ENCODE data around the gene C5orf15. TPM values are rescaled to one million over a fixed set of nuclear protein-coding genes. Genes with fewer than 3 reads are reported as not detected.

C5orf15 gene
- total RNA-seq: 20.8 and 27.0 TPM in 2 replicates

GRCh38 chr5:133968204-133968980 lies at the start of gene C5orf15:
TSS of gene C5orf15 (minus strand) at chr5:133968625. CDS start at chr5:133968584, 41 bp downstream.
- Histone ChIP-seq H3K4me3 (ENCODE audit: low read depth, low read length) (peak within 1 kb of the TSS; percentile 78), H3K27me3 (ENCODE audit: control insufficient read depth, insufficient read depth, low read length) (no peaks in the 10 kb centered on the region), H3K36me3 (ENCODE audit: control insufficient read depth, insufficient read depth, low read length) (no peaks in the 10 kb centered on the region)
- no peak for FAIRE-seq
- TF ChIP-seq CTCF (IDR thresholded peaks at IDR 0.05; ENCODE audit: insufficient read depth, low read length, severe bottlenecking): peak; percentile 6
- peak; percentile 95 for DNase-seq (ENCODE audit: low read depth)

- H3K27me3 ChIP-seq (ENCODE audit: control insufficient read depth, insufficient read depth, low read length): no peaks in the 10 kb centered on the region
- no peak for DNase-seq (ENCODE audit: low read depth)
- no peak for FAIRE-seq
- H3K4me3 ChIP-seq (ENCODE audit: low read depth, low read length): no peak overlapping the region
- no peaks in the 10 kb centered on the region for H3K36me3 ChIP-seq (ENCODE audit: control insufficient read depth, insufficient read depth, low read length)
- no peak for TF ChIP-seq CTCF (IDR thresholded peaks at IDR 0.05; ENCODE audit: insufficient read depth, low read length, severe bottlenecking)
These were observed 39.9 kb upstream of the C5orf15 start for GRCh38 chr5:134008266-134008749.

GRCh38 chr5:134007581-134008265 lies 39.3 kb upstream of the C5orf15 start:
- no peak for TF ChIP-seq CTCF (IDR thresholded peaks at IDR 0.05; ENCODE audit: insufficient read depth, low read length, severe bottlenecking)
- no peak for FAIRE-seq
- Histone ChIP-seq H3K4me3 (ENCODE audit: low read depth, low read length) (no peak overlapping the region), H3K27me3 (ENCODE audit: control insufficient read depth, insufficient read depth, low read length) (no peaks in the 10 kb centered on the region), H3K36me3 (ENCODE audit: control insufficient read depth, insufficient read depth, low read length) (no peaks in the 10 kb centered on the region)
- no peak for DNase-seq (ENCODE audit: low read depth)

- no peak for TF ChIP-seq CTCF (IDR thresholded peaks at IDR 0.05; ENCODE audit: insufficient read depth, low read length, severe bottlenecking)
- FAIRE-seq (no peak), DNase-seq (ENCODE audit: low read depth) (no peak)
- Histone ChIP-seq H3K27me3 (ENCODE audit: control insufficient read depth, insufficient read depth, low read length) (no peaks in the 10 kb centered on the region), H3K36me3 (ENCODE audit: control insufficient read depth, insufficient read depth, low read length) (peaks cover 5% of the 10 kb centered on the region), H3K4me3 (ENCODE audit: low read depth, low read length) (peak overlapping the region; percentile 80)
These were observed 37.7 kb upstream of the C5orf15 start for GRCh38 chr5:134006115-134006514.

- DNase-seq (ENCODE audit: low read depth): no peak
- TF ChIP-seq CTCF (IDR thresholded peaks at IDR 0.05; ENCODE audit: insufficient read depth, low read length, severe bottlenecking): peak; percentile 3
- FAIRE-seq: no peak
- H3K36me3 ChIP-seq (ENCODE audit: control insufficient read depth, insufficient read depth, low read length): peaks cover 9% of the 10 kb centered on the region
- no peaks in the 10 kb centered on the region for H3K27me3 ChIP-seq (ENCODE audit: control insufficient read depth, insufficient read depth, low read length)
- H3K4me3 ChIP-seq (ENCODE audit: low read depth, low read length): peak overlapping the region; percentile 80
These were observed 37.1 kb upstream of the C5orf15 start for GRCh38 chr5:134005417-134006061.
